Small intestine (tissue), 7 donors: Measurements from ENCODE around the gene DDX28. TPM values are rescaled to one million over a fixed set of nuclear protein-coding genes. Genes with fewer than 3 reads are reported as not detected.
"Not testable (repeated sequence)": the region's sequence is repeated elsewhere in the genome, so short reads cannot be mapped to it uniquely, and the experiment has no call there.

Experiments used
- DNase-seq, 2 donors: peaks; one replicate each; pipeline versions ENCODE4 v3.0.0 to v3.0.0-alpha.2; 2013
- FAIRE-seq: peaks from 2 replicates; lab custom pipeline; 2012; peaks lifted over from hg19 to GRCh38; lab: Jason Lieb, UNC
- H3K27ac ChIP-seq, 3 donors: one replicate each; pipeline ENCODE4 v1.5.1; 2013; ENCODE audit warnings: low read length in 2 of 3, mild to moderate bottlenecking in 2 of 3, control low read depth in 1 of 3, inconsistent platforms in 1 of 3, low read depth in 1 of 3, moderate library complexity in 1 of 3
- H3K27me3 ChIP-seq, 3 donors: one replicate each; pipeline ENCODE4 v1.6.1; 2013; ENCODE audit warnings: low read length in 3 of 3, inconsistent platforms in 1 of 3; ENCODE audit not compliant: control insufficient read depth in 3 of 3, insufficient read depth in 3 of 3
- H3K36me3 ChIP-seq, 3 donors: one replicate each; pipeline ENCODE4 v1.6.1; 2013; ENCODE audit warnings: low read length in 3 of 3, inconsistent platforms in 1 of 3, low read depth in 1 of 3, mild to moderate bottlenecking in 1 of 3, moderate library complexity in 1 of 3; ENCODE audit not compliant: control insufficient read depth in 3 of 3, insufficient read depth in 2 of 3
- H3K4me1 ChIP-seq, 3 donors: one replicate each; pipeline ENCODE4 v1.6.1; 2013; ENCODE audit warnings: low read length in 2 of 3, inconsistent platforms in 1 of 3, low read depth in 1 of 3, mild to moderate bottlenecking in 1 of 3, moderate library complexity in 1 of 3; ENCODE audit not compliant: control insufficient read depth in 3 of 3, insufficient read depth in 2 of 3
- H3K4me3 ChIP-seq, 3 donors: one replicate each; pipeline ENCODE4 v1.5.1; 2013; ENCODE audit warnings: low read length in 3 of 3, control low read depth in 1 of 3, inconsistent platforms in 1 of 3, low read depth in 1 of 3, mild to moderate bottlenecking in 1 of 3, moderate library complexity in 1 of 3
- H3K9me3 ChIP-seq, 2 donors: one replicate each; pipeline ENCODE4 v1.6.1; 2013; ENCODE audit warnings: low read depth in 1 of 2, low read length in 1 of 2; ENCODE audit not compliant: control insufficient read depth in 2 of 2, insufficient read depth in 1 of 2
- WGBS, 3 donors: extraction: QIAGEN DNeasy Blood & Tissue Kit; methylation state at CpG; one replicate each; pipeline ENCODE4 v1.1.7; 2013; 5-methylcytosine and 5-hydroxymethylcytosine counted together
- polyA plus RNA-seq, 4 donors: library from polyadenylated mRNA; stranded (reverse) in 3 of 4; unstranded in 1 of 4; fragments of 200-250 nt in 3 of 4; fragments of 120-200 nt in 1 of 4; gene quantifications; one replicate each; pipeline versions ENCODE4 v1.2.1 to v1.2.3, GENCODE V29; 2013
- donor health status: healthy with polysubstance abuse.
- donor health status: control.
- donor health status: control.
- donor health status: Bipolar disorder and iron deficiency.
- donor health status: healthy.

Gene DDX28
- polyA plus RNA-seq, 4 donors, result 3.8 to 14.6 (median 9.6) TPM

DNA sequence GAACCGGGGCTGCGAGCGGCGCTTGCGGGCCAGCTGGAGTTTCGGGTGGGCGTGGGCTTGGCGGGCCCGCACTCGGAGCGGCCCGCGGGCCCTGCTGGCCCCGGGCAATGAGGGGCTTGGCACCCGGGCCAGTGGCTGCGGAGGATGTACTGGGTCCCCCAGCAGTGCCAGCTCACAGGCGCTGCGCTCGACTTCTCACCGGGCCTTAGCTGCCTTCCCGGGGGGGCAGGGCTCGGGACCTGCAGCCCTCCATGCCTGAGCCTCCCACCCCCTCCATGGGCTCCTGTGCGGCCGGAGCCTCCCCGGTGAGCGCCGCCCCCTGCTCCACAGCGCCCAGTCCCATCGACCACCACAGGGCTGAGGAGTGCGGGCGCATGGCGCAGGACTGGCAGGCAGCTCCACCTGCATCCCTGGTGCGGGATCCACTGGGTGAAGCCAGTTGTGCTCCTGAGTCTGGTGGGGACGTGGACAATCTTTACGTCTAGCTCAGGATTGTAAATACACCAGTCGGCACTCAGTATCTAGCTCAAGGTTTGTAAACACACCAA lies 24.7 kb downstream of the DDX28 start:
- peak overlapping the region in 1 of 3 donors; percentile 20 for H3K27ac ChIP-seq
- not testable (repeated sequence) for DNase-seq

GRCh38 chr16:67996666-67997065 lies 26.4 kb downstream of the DDX28 start:
- no peaks in the 10 kb centered on the region for H3K36me3 ChIP-seq

More for the DNA sequence above, 24.7 kb downstream of the DDX28 start:
- FAIRE-seq, H3K36me3 ChIP-seq, H3K27me3 ChIP-seq, H3K4me1 ChIP-seq, H3K4me3 ChIP-seq, H3K9me3 ChIP-seq: not testable (repeated sequence)
- 92 to 96% (median 92%) methylated on average over 30 to 36 of the region's 36 CpGs for WGBS, 3 donors

GRCh38 chr16:67995423-67995822 lies 27.6 kb downstream of the DDX28 start:
- no peak overlapping the region for H3K4me3 ChIP-seq
- WGBS, 3 donors, result 43 to 65% (median 58%) methylated on average over 5 of the region's 5 CpGs
- DNase-seq (no peak), FAIRE-seq (no peak)
- H3K27ac ChIP-seq, result no peak overlapping the region
- H3K4me1 ChIP-seq, result peaks cover 2 to 13% (median 4%) of the 10 kb centered on the region in 3 donors
- H3K9me3 ChIP-seq, result no peaks in the 10 kb centered on the region
- H3K27me3 ChIP-seq, result peaks cover 0 to 2% (median 0%) of the 10 kb centered on the region in 3 donors
- H3K36me3 ChIP-seq, result no peaks in the 10 kb centered on the region

More at GRCh38 chr16:67996666-67997065, 26.4 kb downstream of the DDX28 start:
- Histone ChIP-seq H3K4me3 (no peak overlapping the region), H3K27me3 (peaks cover 0 to 2% (median 0%) of the 10 kb centered on the region in 3 donors), H3K9me3 (no peaks in the 10 kb centered on the region), H3K4me1 (peaks cover 2 to 13% (median 4%) of the 10 kb centered on the region in 3 donors), H3K27ac (no peak overlapping the region)
- FAIRE-seq (no peak), DNase-seq (no peak)
- 81 to 84% (median 81%) methylated on average over 5 of the region's 5 CpGs for WGBS, 3 donors

- FAIRE-seq, H3K9me3 ChIP-seq, H3K4me3 ChIP-seq, DNase-seq, H3K27me3 ChIP-seq, H3K36me3 ChIP-seq: not testable (repeated sequence)
- Histone ChIP-seq H3K4me1 (peaks cover 2 to 13% (median 4%) of the 10 kb centered on the region in 3 donors), H3K27ac (peak overlapping the region in 1 of 3 donors; percentile 67)
- WGBS, 3 donors, result 23 to 51% (median 40%) methylated on average over 4 to 6 of the region's 6 CpGs
These were observed 29.0 kb downstream of the DDX28 start for GRCh38 chr16:67994040-67994408.

GRCh38 chr16:67993207-67994039 lies 29.6 kb downstream of the DDX28 start:
- Histone ChIP-seq H3K4me1 (peaks cover 2 to 13% (median 4%) of the 10 kb centered on the region in 3 donors), H3K9me3 (no peaks in the 10 kb centered on the region), H3K27ac (peak overlapping the region in 2 of 3 donors; percentile 33 to 67), H3K4me3 (peak overlapping the region; percentile 14 to 39 (median 29)), H3K36me3 (no peaks in the 10 kb centered on the region), H3K27me3 (no peaks in the 10 kb centered on the region)
- 12 to 17% (median 14%) methylated on average over 30 to 39 of the region's 39 CpGs for WGBS, 3 donors
- FAIRE-seq (no peak), DNase-seq (peak; percentile 68 to 87)

DNA sequence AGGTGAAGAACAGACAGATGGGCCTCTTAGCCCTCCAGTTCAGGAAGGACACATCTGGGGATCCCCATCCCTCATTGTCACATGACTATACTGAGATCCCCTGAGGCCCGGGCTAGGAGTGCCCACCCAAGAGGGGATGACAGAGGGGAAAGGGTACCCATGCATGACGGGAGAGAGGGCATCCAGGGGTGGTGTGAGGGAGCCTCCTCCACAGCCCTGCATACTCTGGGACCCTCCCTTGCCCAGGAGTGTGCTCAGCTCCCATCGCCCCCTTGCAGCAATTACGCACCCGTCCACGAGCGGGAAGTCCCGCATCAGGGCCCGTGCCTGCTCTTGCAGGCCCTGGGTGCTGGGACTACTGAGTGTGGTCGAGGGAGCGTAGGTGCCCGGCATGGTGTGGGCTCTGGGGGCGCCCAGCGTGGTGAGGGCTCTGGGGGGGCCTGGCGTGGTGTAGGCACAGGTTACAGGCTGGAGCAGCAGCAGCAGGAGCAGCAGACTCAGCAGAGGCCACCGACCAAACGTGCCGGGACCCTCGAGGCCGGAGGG lies 30.3 kb downstream of the DDX28 start:
- Histone ChIP-seq H3K27ac (no peak overlapping the region), H3K36me3 (no peaks in the 10 kb centered on the region), H3K27me3 (no peaks in the 10 kb centered on the region), H3K4me1 (peaks cover 2 to 13% (median 4%) of the 10 kb centered on the region in 3 donors), H3K9me3 (no peaks in the 10 kb centered on the region), H3K4me3 (no peak overlapping the region)
- FAIRE-seq, result no peak
- no peak for DNase-seq
- WGBS, 3 donors, result 67 to 71% (median 70%) methylated on average over 20 of the region's 20 CpGs

DNA sequence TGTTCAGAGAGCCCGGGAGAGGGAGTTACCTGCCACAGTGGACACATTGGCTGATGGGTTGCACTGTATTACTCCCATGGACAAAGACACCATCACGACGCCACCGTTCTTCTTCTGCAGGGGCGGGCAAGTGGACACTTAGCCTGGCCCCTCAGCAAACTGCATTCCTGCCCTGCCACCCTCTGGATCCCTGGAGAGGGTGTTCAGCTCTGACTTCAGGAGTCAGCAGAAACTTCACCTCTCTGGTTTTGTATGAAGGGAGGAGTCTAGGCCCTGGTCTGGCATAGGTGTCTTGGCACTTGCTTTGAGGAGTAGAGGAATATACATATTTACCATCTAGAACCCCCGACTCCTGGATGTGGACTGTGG lies 33.0 kb downstream of the DDX28 start:
- H3K4me3 ChIP-seq, result no peak overlapping the region
- FAIRE-seq (no peak), DNase-seq (no peak)
- no peak overlapping the region for H3K27ac ChIP-seq
- H3K9me3 ChIP-seq, result no peaks in the 10 kb centered on the region
- WGBS, 3 donors, result 82 to 86% (median 83%) methylated on average over 6 of the region's 6 CpGs
- H3K36me3 ChIP-seq, result no peaks in the 10 kb centered on the region
- no peaks in the 10 kb centered on the region for H3K27me3 ChIP-seq
- peaks cover 2 to 13% (median 4%) of the 10 kb centered on the region in 3 donors for H3K4me1 ChIP-seq

- FAIRE-seq, result no peak
- no peak for DNase-seq
- peaks cover 2 to 13% (median 4%) of the 10 kb centered on the region in 3 donors for H3K4me1 ChIP-seq
- H3K36me3 ChIP-seq, result no peaks in the 10 kb centered on the region
- 79 to 91% (median 80%) methylated on average over 8 of the region's 8 CpGs for WGBS, 3 donors
- H3K27ac ChIP-seq, result no peak overlapping the region
- H3K4me3 ChIP-seq, result no peak overlapping the region
- no peaks in the 10 kb centered on the region for H3K9me3 ChIP-seq
- H3K27me3 ChIP-seq, result no peaks in the 10 kb centered on the region
These were observed 33.6 kb downstream of the DDX28 start for GRCh38 chr16:67989322-67990017.
